ENCODE data around the gene STX18. TPM values are rescaled to one million over a fixed set of nuclear protein-coding genes. Genes with fewer than 3 reads are reported as not detected.

STX18 gene
- total RNA-seq, 1 experiment from 2014 or later, result 36.5 TPM

- no peak for TF ChIP-seq CTCF (IDR thresholded peaks at IDR 0.05; ENCODE audit: insufficient read depth in 1 of 2, low read depth in 1 of 2, low read length in 1 of 2, severe bottlenecking in 1 of 2, unreplicated experiment in 1 of 2)
- DNase-seq, result no peak
- no peaks in the 10 kb centered on the region for H3K9me3 Mint-ChIP-seq (ENCODE audit: unreplicated experiment)
- H3K9me3 ChIP-seq, result no peaks in the 10 kb centered on the region
- no peaks in the 10 kb centered on the region for H3K27me3 Mint-ChIP-seq (ENCODE audit: insufficient read depth, unreplicated experiment)
- CTCF ChIA-PET, result no interaction called here
- no peak overlapping the region for H3K27ac Mint-ChIP-seq (ENCODE audit: unreplicated experiment)
- H3K4me3 Mint-ChIP-seq (ENCODE audit: unreplicated experiment), result no peak overlapping the region
- H3K36me3 Mint-ChIP-seq (ENCODE audit: insufficient read depth, unreplicated experiment), result no peaks in the 10 kb centered on the region
- no peaks in the 10 kb centered on the region for H3K27me3 ChIP-seq (replicated peaks; ENCODE audit: control insufficient read depth, insufficient read depth, low read length)
- H3K4me3 ChIP-seq (ENCODE audit: low read depth, low read length), result no peak overlapping the region
- H3K4me1 Mint-ChIP-seq (ENCODE audit: low read depth, unreplicated experiment), result peaks cover 8% of the 10 kb centered on the region
- peaks cover 9% of the 10 kb centered on the region for H3K4me1 ChIP-seq
- no TSS peak for BruUV-seq (replicated peaks)
- no peaks in the 10 kb centered on the region for H3K36me3 ChIP-seq (ENCODE audit: control insufficient read depth, insufficient read depth, low read length)
- POLR2A ChIA-PET, result no interaction called here
- intact Hi-C loops (cut with micrococcal nuclease; ENCODE audit: unreplicated experiment), result no loop called here
Measured at GRCh38 chr4:4491396-4491893, 50.4 kb downstream of the STX18 start.

GRCh38 chr4:4490816-4491215 lies 51.0 kb downstream of the STX18 start:
- no peaks in the 10 kb centered on the region for H3K9me3 Mint-ChIP-seq (ENCODE audit: unreplicated experiment)
- H3K36me3 Mint-ChIP-seq (ENCODE audit: insufficient read depth, unreplicated experiment), result no peaks in the 10 kb centered on the region
- H3K4me3 Mint-ChIP-seq (ENCODE audit: unreplicated experiment), result no peak overlapping the region
- H3K27me3 Mint-ChIP-seq (ENCODE audit: insufficient read depth, unreplicated experiment), result no peaks in the 10 kb centered on the region
- ChIA-PET CTCF (no interaction called here), POLR2A (no interaction called here)
- Histone ChIP-seq H3K36me3 (ENCODE audit: control insufficient read depth, insufficient read depth, low read length) (no peaks in the 10 kb centered on the region), H3K4me1 (peaks cover 9% of the 10 kb centered on the region), H3K4me3 (ENCODE audit: low read depth, low read length) (no peak overlapping the region), H3K9me3 (no peaks in the 10 kb centered on the region), H3K27me3 (replicated peaks; ENCODE audit: control insufficient read depth, insufficient read depth, low read length) (no peaks in the 10 kb centered on the region)
- intact Hi-C loops (cut with micrococcal nuclease; ENCODE audit: unreplicated experiment), result no loop called here
- H3K4me1 Mint-ChIP-seq (ENCODE audit: low read depth, unreplicated experiment), result peaks cover 8% of the 10 kb centered on the region
- H3K27ac Mint-ChIP-seq (ENCODE audit: unreplicated experiment), result no peak overlapping the region
- no TSS peak for BruUV-seq (replicated peaks)
- TF ChIP-seq CTCF (IDR thresholded peaks at IDR 0.05; ENCODE audit: insufficient read depth in 1 of 2, low read depth in 1 of 2, low read length in 1 of 2, severe bottlenecking in 1 of 2, unreplicated experiment in 1 of 2), result no peak
- no peak for DNase-seq

- Histone ChIP-seq H3K27me3 (replicated peaks; ENCODE audit: control insufficient read depth, insufficient read depth, low read length) (no peaks in the 10 kb centered on the region), H3K36me3 (ENCODE audit: control insufficient read depth, insufficient read depth, low read length) (no peaks in the 10 kb centered on the region), H3K4me3 (ENCODE audit: low read depth, low read length) (no peak overlapping the region), H3K4me1 (peaks cover 9% of the 10 kb centered on the region), H3K9me3 (no peaks in the 10 kb centered on the region)
- H3K27me3 Mint-ChIP-seq (ENCODE audit: insufficient read depth, unreplicated experiment), result no peaks in the 10 kb centered on the region
- no peaks in the 10 kb centered on the region for H3K9me3 Mint-ChIP-seq (ENCODE audit: unreplicated experiment)
- CTCF ChIA-PET, result no interaction called here
- TF ChIP-seq CTCF (IDR thresholded peaks at IDR 0.05; ENCODE audit: insufficient read depth in 1 of 2, low read depth in 1 of 2, low read length in 1 of 2, severe bottlenecking in 1 of 2, unreplicated experiment in 1 of 2), result no peak
- POLR2A ChIA-PET, result no interaction called here
- H3K4me1 Mint-ChIP-seq (ENCODE audit: low read depth, unreplicated experiment), result peaks cover 8% of the 10 kb centered on the region
- no peak for DNase-seq
- H3K4me3 Mint-ChIP-seq (ENCODE audit: unreplicated experiment), result no peak overlapping the region
- H3K36me3 Mint-ChIP-seq (ENCODE audit: insufficient read depth, unreplicated experiment), result no peaks in the 10 kb centered on the region
- H3K27ac Mint-ChIP-seq (ENCODE audit: unreplicated experiment), result no peak overlapping the region
- BruUV-seq (replicated peaks), result no TSS peak
- intact Hi-C loops (cut with micrococcal nuclease; ENCODE audit: unreplicated experiment), result no loop called here
Measured at GRCh38 chr4:4490041-4490440, 51.8 kb downstream of the STX18 start.
